ENCODE results near the gene FBXO33. TPM values are rescaled to one million over a fixed set of nuclear protein-coding genes. Genes with fewer than 3 reads are reported as not detected.

The FBXO33 gene
- polyA plus RNA-seq, 1 donor from 2014 or later, result 32.0 TPM

DNA sequence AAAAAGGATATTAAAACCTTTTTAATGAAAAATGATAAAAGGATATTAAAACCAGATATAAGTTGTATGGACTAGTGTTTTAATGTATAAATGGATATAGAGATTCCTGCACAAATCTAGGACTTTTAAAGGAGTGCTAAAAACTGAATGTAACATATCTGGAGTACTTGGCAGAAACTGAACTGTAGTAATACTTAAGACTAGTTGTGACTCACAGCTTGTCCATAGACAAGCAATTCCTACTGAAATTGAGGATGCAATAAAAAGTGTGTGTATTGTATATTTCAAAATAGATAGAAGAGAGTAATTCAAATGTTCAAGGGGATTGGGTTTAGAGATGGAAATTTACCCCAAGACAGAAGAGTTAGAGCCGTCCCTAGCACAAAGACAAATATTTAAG lies 59.6 kb downstream of the FBXO33 start:
- no peak for TF ChIP-seq EP300 (conservative IDR thresholded peaks at IDR 0.05; ENCODE audit: poor library complexity, severe bottlenecking)
- TF ChIP-seq TAF1 (IDR thresholded peaks at IDR 0.05; ENCODE audit: low read depth), result no peak
- no peak for TF ChIP-seq POLR2AphosphoS5 (IDR thresholded peaks at IDR 0.05)
- no peak for TF ChIP-seq MXI1 (conservative IDR thresholded peaks at IDR 0.05; ENCODE audit: poor library complexity, severe bottlenecking)
- TF ChIP-seq EZH2 (IDR thresholded peaks at IDR 0.05; ENCODE audit: borderline replicate concordance, insufficient read depth, low read length, poor library complexity, severe bottlenecking), result no peak
- TF ChIP-seq, protein P1, sequence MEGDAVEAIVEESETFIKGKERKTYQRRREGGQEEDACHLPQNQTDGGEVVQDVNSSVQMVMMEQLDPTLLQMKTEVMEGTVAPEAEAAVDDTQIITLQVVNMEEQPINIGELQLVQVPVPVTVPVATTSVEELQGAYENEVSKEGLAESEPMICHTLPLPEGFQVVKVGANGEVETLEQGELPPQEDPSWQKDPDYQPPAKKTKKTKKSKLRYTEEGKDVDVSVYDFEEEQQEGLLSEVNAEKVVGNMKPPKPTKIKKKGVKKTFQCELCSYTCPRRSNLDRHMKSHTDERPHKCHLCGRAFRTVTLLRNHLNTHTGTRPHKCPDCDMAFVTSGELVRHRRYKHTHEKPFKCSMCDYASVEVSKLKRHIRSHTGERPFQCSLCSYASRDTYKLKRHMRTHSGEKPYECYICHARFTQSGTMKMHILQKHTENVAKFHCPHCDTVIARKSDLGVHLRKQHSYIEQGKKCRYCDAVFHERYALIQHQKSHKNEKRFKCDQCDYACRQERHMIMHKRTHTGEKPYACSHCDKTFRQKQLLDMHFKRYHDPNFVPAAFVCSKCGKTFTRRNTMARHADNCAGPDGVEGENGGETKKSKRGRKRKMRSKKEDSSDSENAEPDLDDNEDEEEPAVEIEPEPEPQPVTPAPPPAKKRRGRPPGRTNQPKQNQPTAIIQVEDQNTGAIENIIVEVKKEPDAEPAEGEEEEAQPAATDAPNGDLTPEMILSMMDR (IDR thresholded peaks at IDR 0.05; ENCODE audit: poor library complexity, severe bottlenecking), result no peak
- TF ChIP-seq RAD21 (conservative IDR thresholded peaks at IDR 0.05), result no peak
- no peak for TF ChIP-seq SMC3 (conservative IDR thresholded peaks at IDR 0.05; ENCODE audit: poor library complexity)
- TF ChIP-seq, protein P2, sequence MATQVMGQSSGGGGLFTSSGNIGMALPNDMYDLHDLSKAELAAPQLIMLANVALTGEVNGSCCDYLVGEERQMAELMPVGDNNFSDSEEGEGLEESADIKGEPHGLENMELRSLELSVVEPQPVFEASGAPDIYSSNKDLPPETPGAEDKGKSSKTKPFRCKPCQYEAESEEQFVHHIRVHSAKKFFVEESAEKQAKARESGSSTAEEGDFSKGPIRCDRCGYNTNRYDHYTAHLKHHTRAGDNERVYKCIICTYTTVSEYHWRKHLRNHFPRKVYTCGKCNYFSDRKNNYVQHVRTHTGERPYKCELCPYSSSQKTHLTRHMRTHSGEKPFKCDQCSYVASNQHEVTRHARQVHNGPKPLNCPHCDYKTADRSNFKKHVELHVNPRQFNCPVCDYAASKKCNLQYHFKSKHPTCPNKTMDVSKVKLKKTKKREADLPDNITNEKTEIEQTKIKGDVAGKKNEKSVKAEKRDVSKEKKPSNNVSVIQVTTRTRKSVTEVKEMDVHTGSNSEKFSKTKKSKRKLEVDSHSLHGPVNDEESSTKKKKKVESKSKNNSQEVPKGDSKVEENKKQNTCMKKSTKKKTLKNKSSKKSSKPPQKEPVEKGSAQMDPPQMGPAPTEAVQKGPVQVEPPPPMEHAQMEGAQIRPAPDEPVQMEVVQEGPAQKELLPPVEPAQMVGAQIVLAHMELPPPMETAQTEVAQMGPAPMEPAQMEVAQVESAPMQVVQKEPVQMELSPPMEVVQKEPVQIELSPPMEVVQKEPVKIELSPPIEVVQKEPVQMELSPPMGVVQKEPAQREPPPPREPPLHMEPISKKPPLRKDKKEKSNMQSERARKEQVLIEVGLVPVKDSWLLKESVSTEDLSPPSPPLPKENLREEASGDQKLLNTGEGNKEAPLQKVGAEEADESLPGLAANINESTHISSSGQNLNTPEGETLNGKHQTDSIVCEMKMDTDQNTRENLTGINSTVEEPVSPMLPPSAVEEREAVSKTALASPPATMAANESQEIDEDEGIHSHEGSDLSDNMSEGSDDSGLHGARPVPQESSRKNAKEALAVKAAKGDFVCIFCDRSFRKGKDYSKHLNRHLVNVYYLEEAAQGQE (IDR thresholded peaks at IDR 0.05; ENCODE audit: borderline replicate concordance), result no peak
- H3K9me3 ChIP-seq (ENCODE audit: low read length), result no peaks in the 10 kb centered on the region
- H3F3A ChIP-seq (ENCODE audit: insufficient read depth, low read length, poor library complexity, severe bottlenecking), result no peaks in the 10 kb centered on the region
- no peak overlapping the region for H2AFZ ChIP-seq (ENCODE audit: low read depth, low read length)
- no peaks in the 10 kb centered on the region for H3K27me3 ChIP-seq (ENCODE audit: insufficient read depth, low read depth, low read length)
- no peaks in the 10 kb centered on the region for H4K20me1 ChIP-seq (ENCODE audit: insufficient read depth)
- no peak overlapping the region for H3K27ac ChIP-seq (ENCODE audit: low read length)
- no peak overlapping the region for H3K9ac ChIP-seq (ENCODE audit: low read length)
- H3K4me2 ChIP-seq (ENCODE audit: low read length), result no peak overlapping the region
- H3K36me3 ChIP-seq (ENCODE audit: insufficient read depth, low read length), result no peaks in the 10 kb centered on the region
- no peaks in the 10 kb centered on the region for H3K79me2 ChIP-seq (replicated peaks; ENCODE audit: insufficient read depth, low read length)
- no peak overlapping the region for H3K4me3 ChIP-seq (ENCODE audit: low read length)
- H3K9me2 ChIP-seq (ENCODE audit: insufficient read depth, low read length), result no peaks in the 10 kb centered on the region

DNA sequence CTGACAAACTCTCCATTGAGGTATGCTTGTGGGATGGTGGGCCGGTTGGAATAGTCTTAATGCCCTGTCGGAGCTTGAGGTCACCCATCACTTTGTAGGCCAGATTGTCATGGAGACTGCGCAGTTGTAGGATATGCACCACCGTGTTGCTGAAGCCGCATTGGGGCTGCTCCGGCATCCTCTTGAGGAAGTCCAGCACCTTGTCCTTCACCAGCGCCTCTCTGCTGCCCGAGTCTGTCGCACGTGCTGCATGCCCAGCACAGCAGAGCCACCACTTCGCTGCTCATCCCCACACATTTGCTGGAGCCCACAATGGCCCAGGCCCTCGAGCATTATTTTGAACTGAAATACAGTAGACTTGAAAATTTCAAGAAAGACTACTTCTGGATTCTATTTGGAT lies 61.8 kb downstream of the FBXO33 start:
- H3K9ac ChIP-seq (ENCODE audit: low read length), result no peak overlapping the region
- no peaks in the 10 kb centered on the region for H3F3A ChIP-seq (ENCODE audit: insufficient read depth, low read length, poor library complexity, severe bottlenecking)
- no peaks in the 10 kb centered on the region for H3K79me2 ChIP-seq (replicated peaks; ENCODE audit: insufficient read depth, low read length)
- no peaks in the 10 kb centered on the region for H3K27me3 ChIP-seq (ENCODE audit: insufficient read depth, low read depth, low read length)
- H2AFZ ChIP-seq (ENCODE audit: low read depth, low read length), result no peak overlapping the region
- H3K9me3 ChIP-seq (ENCODE audit: low read length), result no peaks in the 10 kb centered on the region
- no peak overlapping the region for H3K4me3 ChIP-seq (ENCODE audit: low read length)
- no peaks in the 10 kb centered on the region for H4K20me1 ChIP-seq (ENCODE audit: insufficient read depth)
- TF ChIP-seq EZH2 (IDR thresholded peaks at IDR 0.05; ENCODE audit: borderline replicate concordance, insufficient read depth, low read length, poor library complexity, severe bottlenecking) (no peak), SMC3 (conservative IDR thresholded peaks at IDR 0.05; ENCODE audit: poor library complexity) (no peak)
- TF ChIP-seq, protein P2 (IDR thresholded peaks at IDR 0.05; ENCODE audit: borderline replicate concordance), result no peak
- no peak overlapping the region for H3K27ac ChIP-seq (ENCODE audit: low read length)
- H3K36me3 ChIP-seq (ENCODE audit: insufficient read depth, low read length), result no peaks in the 10 kb centered on the region
- no peaks in the 10 kb centered on the region for H3K9me2 ChIP-seq (ENCODE audit: insufficient read depth, low read length)
- H3K4me2 ChIP-seq (ENCODE audit: low read length), result no peak overlapping the region
